BLaER1 treated with 17β-estradiol and CSF1 and Interleukin-3, amounts not matched to agents 10 nM and 100 nM (cell line): ENCODE measurements around the gene HSPB1.

Experiments
- H3K27ac ChIP-seq, 11 experiments: shearing (Covaris generic); formaldehyde crosslinking; 2 replicates each; pipeline ENCODE4 v1.8.1; 2022
- H3K27me3 ChIP-seq, 11 experiments: shearing (Covaris generic); formaldehyde crosslinking; 2 replicates each; pipeline ENCODE4 v1.8.1; 2022
- H3K36me3 ChIP-seq, 11 experiments: shearing (Covaris generic); formaldehyde crosslinking; 2 replicates each; pipeline ENCODE4 v1.8.1; 2022
- H3K4me1 ChIP-seq, 10 experiments: shearing (Covaris generic); formaldehyde crosslinking; 2 replicates each; pipeline ENCODE4 v1.8.1; 2022
- H3K4me2 ChIP-seq, 11 experiments: shearing (Covaris generic); formaldehyde crosslinking; 2 replicates each; pipeline ENCODE4 v1.8.1; 2022
- H3K4me3 ChIP-seq, 10 experiments: shearing (Covaris generic); formaldehyde crosslinking; 2 replicates each; pipeline ENCODE4 v1.8.1; 2022
- H3K9ac ChIP-seq, 11 experiments: shearing (Covaris generic); formaldehyde crosslinking; 2 replicates each; pipeline ENCODE4 v1.8.1; 2022
- H3K9me3 ChIP-seq, 11 experiments: shearing (Covaris generic); formaldehyde crosslinking; replicated peaks in 1 of 11; 2 replicates each; pipeline ENCODE4 v1.8.1; 2022
- H4K20me1 ChIP-seq, 11 experiments: shearing (Covaris generic); formaldehyde crosslinking; 2 replicates each; pipeline ENCODE4 v1.8.1; 2022
- Cebpa-rat ChIP-seq, 11 experiments: shearing (Covaris generic); IDR thresholded peaks; 2 replicates each; pipeline ENCODE4 v1.8.1; 2022

HSPB1 gene

GRCh38 chr7:76302347-76303201 is at the start of gene HSPB1:
Gene HSPB1, plus strand, starts transcription at chr7:76302673. Its CDS starts 40 bp downstream, at chr7:76302713.
- Histone ChIP-seq H3K4me2 (peak within 1 kb of the TSS; percentile 74 to 98 (median 84)), H3K4me1 (peaks cover 30 to 67% (median 45%) of the 10 kb centered on the region in 10 experiments), H3K27ac (peak within 1 kb of the TSS; percentile 80 to 92 (median 87)), H3K36me3 (peaks cover 7 to 13% (median 9%) of the 10 kb centered on the region in 11 experiments; a peak in 14 of 22 replicates), H3K9ac (peak within 1 kb of the TSS; percentile 83 to 95 (median 90)), H3K9me3 (no peaks in the 10 kb centered on the region), H3K27me3 (no peaks in the 10 kb centered on the region), H3K4me3 (peak within 1 kb of the TSS; percentile 75 to 95 (median 86)), H4K20me1 (peaks cover 0 to 13% (median 0%) of the 10 kb centered on the region in 11 experiments; a peak in 3 of 22 replicates)
- no peak for TF ChIP-seq Cebpa-rat (IDR thresholded peaks at IDR 0.05)

- peaks cover 0 to 14% (median 5%) of the 10 kb centered on the region in 10 experiments; a peak in 8 of 20 replicates for H3K4me1 ChIP-seq
- no peak overlapping the region for H3K4me2 ChIP-seq
- H3K9me3 ChIP-seq = no peaks in the 10 kb centered on the region
- no peak overlapping the region for H3K4me3 ChIP-seq
- no peak overlapping the region for H3K27ac ChIP-seq
- H3K27me3 ChIP-seq = peaks cover 9 to 18% (median 12%) of the 10 kb centered on the region in 11 experiments
- no peaks in the 10 kb centered on the region for H3K36me3 ChIP-seq
- peaks cover 0 to 4% (median 0%) of the 10 kb centered on the region in 11 experiments; a peak in 1 of 22 replicates for H4K20me1 ChIP-seq
- no peak overlapping the region for H3K9ac ChIP-seq
- TF ChIP-seq Cebpa-rat (IDR thresholded peaks at IDR 0.05) = no peak
These were observed 47.7 kb upstream of the HSPB1 start for GRCh38 chr7:76254781-76255180.

GRCh38 chr7:76257973-76258372 is 44.5 kb upstream of the HSPB1 start:
- H4K20me1 ChIP-seq = peaks cover 0 to 4% (median 0%) of the 10 kb centered on the region in 11 experiments; a peak in 1 of 22 replicates
- peaks cover 11 to 19% (median 14%) of the 10 kb centered on the region in 11 experiments for H3K27me3 ChIP-seq
- no peak for TF ChIP-seq Cebpa-rat (IDR thresholded peaks at IDR 0.05)
- no peaks in the 10 kb centered on the region for H3K36me3 ChIP-seq
- H3K4me1 ChIP-seq = peaks cover 0 to 34% (median 14%) of the 10 kb centered on the region in 10 experiments; a peak in 12 of 20 replicates
- no peaks in the 10 kb centered on the region for H3K9me3 ChIP-seq
- H3K4me3 ChIP-seq = no peak overlapping the region
- no peak overlapping the region for H3K9ac ChIP-seq
- H3K4me2 ChIP-seq = no peak overlapping the region
- no peak overlapping the region for H3K27ac ChIP-seq

GRCh38 chr7:76259124-76260093 is 43.1 kb upstream of the HSPB1 start:
- no peak overlapping the region for H3K27ac ChIP-seq

GRCh38 chr7:76260171-76260703 is 42.2 kb upstream of the HSPB1 start:
- Histone ChIP-seq H3K9me3 (no peaks in the 10 kb centered on the region), H3K9ac (peak overlapping the region in 2 of 11 experiments; percentile 52 to 61; a peak in 3 of 22 replicates), H3K4me2 (peak overlapping the region; percentile 75 to 94 (median 86); a peak in 16 of 22 replicates), H3K4me1 (peaks cover 0 to 43% (median 24%) of the 10 kb centered on the region in 10 experiments; a peak in 12 of 20 replicates), H3K36me3 (no peaks in the 10 kb centered on the region), H4K20me1 (peaks cover 0 to 4% (median 0%) of the 10 kb centered on the region in 11 experiments; a peak in 1 of 22 replicates), H3K27me3 (peaks cover 11 to 19% (median 14%) of the 10 kb centered on the region in 11 experiments), H3K27ac (no peak overlapping the region), H3K4me3 (peak overlapping the region; percentile 24 to 65 (median 54); a peak in 12 of 20 replicates)
- no peak for TF ChIP-seq Cebpa-rat (IDR thresholded peaks at IDR 0.05)

More at GRCh38 chr7:76259124-76260093, 43.1 kb upstream of the HSPB1 start:
- Histone ChIP-seq H3K4me1 (peaks cover 0 to 43% (median 23%) of the 10 kb centered on the region in 10 experiments; a peak in 12 of 20 replicates), H3K9me3 (no peaks in the 10 kb centered on the region), H4K20me1 (peaks cover 0 to 4% (median 0%) of the 10 kb centered on the region in 11 experiments; a peak in 1 of 22 replicates), H3K27me3 (peaks cover 11 to 19% (median 14%) of the 10 kb centered on the region in 11 experiments), H3K9ac (peak overlapping the region in 7 of 11 experiments; percentile 15 to 67 (median 52); a peak in 10 of 22 replicates), H3K4me2 (peak overlapping the region; percentile 75 to 94 (median 86)), H3K4me3 (peak overlapping the region; percentile 24 to 65 (median 54); a peak in 16 of 20 replicates), H3K36me3 (no peaks in the 10 kb centered on the region)
- TF ChIP-seq Cebpa-rat (IDR thresholded peaks at IDR 0.05) = no peak

- peak overlapping the region in 7 of 11 experiments; percentile 7 to 41 (median 27); a peak in 8 of 22 replicates for H3K4me2 ChIP-seq
- H3K27me3 ChIP-seq = peaks cover 11 to 19% (median 14%) of the 10 kb centered on the region in 11 experiments
- H4K20me1 ChIP-seq = no peaks in the 10 kb centered on the region
- no peak overlapping the region for H3K4me3 ChIP-seq
- H3K36me3 ChIP-seq = no peaks in the 10 kb centered on the region
- no peak overlapping the region for H3K27ac ChIP-seq
- H3K4me1 ChIP-seq = peaks cover 0 to 34% (median 20%) of the 10 kb centered on the region in 10 experiments; a peak in 12 of 20 replicates
- no peak for TF ChIP-seq Cebpa-rat (IDR thresholded peaks at IDR 0.05)
- no peak overlapping the region for H3K9ac ChIP-seq
- no peaks in the 10 kb centered on the region for H3K9me3 ChIP-seq
These were observed 41.1 kb upstream of the HSPB1 start for GRCh38 chr7:76261329-76261728.

- Histone ChIP-seq H3K4me2 (peak overlapping the region in 7 of 11 experiments; percentile 7 to 41 (median 27); a peak in 8 of 22 replicates), H4K20me1 (no peaks in the 10 kb centered on the region), H3K4me3 (no peak overlapping the region), H3K27me3 (peaks cover 15 to 24% (median 18%) of the 10 kb centered on the region in 11 experiments), H3K4me1 (peaks cover 4 to 37% (median 24%) of the 10 kb centered on the region in 10 experiments), H3K9ac (no peak overlapping the region), H3K9me3 (no peaks in the 10 kb centered on the region), H3K27ac (no peak overlapping the region), H3K36me3 (no peaks in the 10 kb centered on the region)
- TF ChIP-seq Cebpa-rat (IDR thresholded peaks at IDR 0.05) = no peak
These were observed 40.5 kb upstream of the HSPB1 start for GRCh38 chr7:76261931-76262330.
